Smooth muscle cell (in vitro differentiated cells): ENCODE measurements around the gene APBA1. TPM values are rescaled to one million over a fixed set of nuclear protein-coding genes. Genes with fewer than 3 reads are reported as not detected.

Source experiments
- DNase-seq: peaks from one replicate; lab custom pipeline; 2025; ENCODE audit not compliant: unreplicated experiment; lab: John Stamatoyannopoulos, UW
- H2AFZ ChIP-seq: fragments of 200-600 bp; sonication (generic); 2 replicates; pipeline ENCODE4 v1.6.0; 2016; ENCODE audit warnings: antibody characterized with exemption, low read depth, mild to moderate bottlenecking
- H3F3A ChIP-seq: fragments of 200-600 bp; sonication (generic); 2 replicates; pipeline ENCODE4 v1.6.0; 2017; ENCODE audit warnings: antibody characterized with exemption, low read depth
- H3K27ac ChIP-seq: fragments of 200-600 bp; sonication (generic); 2 replicates; pipeline ENCODE4 v1.5.1; 2016; ENCODE audit warnings: low read depth, mild to moderate bottlenecking
- H3K27me3 ChIP-seq: fragments of 200-600 bp; sonication (generic); 2 replicates; pipeline ENCODE4 v1.6.1; 2016; ENCODE audit warnings: low read depth, mild to moderate bottlenecking
- H3K36me3 ChIP-seq: fragments of 200-600 bp; sonication (generic); 2 replicates; pipeline ENCODE4 v1.5.1; 2016; ENCODE audit warnings: low read depth
- H3K4me1 ChIP-seq: fragments of 200-600 bp; sonication (generic); 2 replicates; pipeline ENCODE4 v1.5.1; 2016; ENCODE audit warnings: low read depth
- H3K4me2 ChIP-seq: fragments of 200-600 bp; sonication (generic); 2 replicates; pipeline ENCODE4 v1.6.0; 2016; ENCODE audit warnings: mild to moderate bottlenecking
- H3K4me3 ChIP-seq: fragments of 200-600 bp; sonication (generic); 2 replicates; pipeline ENCODE4 v1.5.1; 2016; ENCODE audit warnings: mild to moderate bottlenecking
- H3K79me2 ChIP-seq: fragments of 200-600 bp; sonication (generic); 2 replicates; pipeline ENCODE4 v1.6.0; 2016; ENCODE audit warnings: low read depth, mild to moderate bottlenecking
- H3K9ac ChIP-seq: fragments of 200-600 bp; sonication (generic); 2 replicates; pipeline ENCODE4 v1.6.0; 2016; ENCODE audit warnings: low read depth
- H3K9me3 ChIP-seq: fragments of 200-600 bp; sonication (generic); replicated peaks from 2 replicates; pipeline ENCODE4 v1.5.1; 2016; ENCODE audit warnings: low read depth
- H4K20me1 ChIP-seq: fragments of 200-600 bp; sonication (generic); 2 replicates; pipeline ENCODE4 v1.6.0; 2016; ENCODE audit warnings: low read depth
- CTCF ChIP-seq: fragments of 200-600 bp; sonication (generic); IDR thresholded peaks from 2 replicates; pipeline ENCODE4 v1.5.1; 2017; ENCODE audit warnings: borderline replicate concordance, mild to moderate bottlenecking, antibody characterized with exemption; ENCODE audit not compliant: insufficient read depth, poor library complexity, severe bottlenecking
- WGBS: methylation state at CpG from one replicate; pipeline ENCODE4 v1.1.7; 2016; ENCODE audit warnings: low lambda C conversion rate; 5-methylcytosine and 5-hydroxymethylcytosine counted together
- polyA plus RNA-seq: library from polyadenylated mRNA; unstranded; fragments of >200 nt; fragmentation: Nextera tagmentation; extraction: Ambion mirVana; gene quantifications from 2 replicates; pipeline ENCODE4 v1.2.1, GENCODE V29; 2016
- total RNA-seq: library from RNA; depleted of rRNA; stranded (reverse); fragments of >200 nt; gene quantifications from 2 replicates; pipeline ENCODE4 v1.2.3, GENCODE V29; 2014

APBA1 gene
- total and polyA plus RNA-seq, 2 experiments from 2014 or later: 1.4 to 6.1 TPM

- WGBS: 65% methylated on average over 6 of the region's 6 CpGs
- Histone ChIP-seq H4K20me1 (no peaks in the 10 kb centered on the region), H3K27ac (no peak overlapping the region), H3K9ac (no peak overlapping the region), H2AFZ (no peak overlapping the region), H3K36me3 (no peaks in the 10 kb centered on the region), H3F3A (no peaks in the 10 kb centered on the region), H3K27me3 (no peaks in the 10 kb centered on the region), H3K4me1 (peaks cover 6% of the 10 kb centered on the region), H3K4me3 (no peak overlapping the region), H3K9me3 (no peaks in the 10 kb centered on the region), H3K79me2 (no peaks in the 10 kb centered on the region), H3K4me2 (no peak overlapping the region)
- TF ChIP-seq CTCF: no peak
- DNase-seq: no peak
Measured at GRCh38 chr9:69476016-69476415, 196.2 kb downstream of the APBA1 start.

- Histone ChIP-seq H3K27me3 (no peaks in the 10 kb centered on the region), H4K20me1 (no peaks in the 10 kb centered on the region), H2AFZ (no peak overlapping the region), H3K4me1 (peaks cover 6% of the 10 kb centered on the region), H3K36me3 (no peaks in the 10 kb centered on the region), H3K9ac (no peak overlapping the region), H3K9me3 (no peaks in the 10 kb centered on the region), H3K27ac (no peak overlapping the region), H3K79me2 (no peaks in the 10 kb centered on the region), H3F3A (no peaks in the 10 kb centered on the region), H3K4me2 (no peak overlapping the region), H3K4me3 (no peak overlapping the region)
- WGBS: 90% methylated on average over 4 of the region's 4 CpGs
- TF ChIP-seq CTCF: no peak
- DNase-seq: no peak
Measured at GRCh38 chr9:69474821-69475220, 197.3 kb downstream of the APBA1 start.

GRCh38 chr9:69472101-69472620 is 200.0 kb downstream of the APBA1 start:
- no peak for TF ChIP-seq CTCF
- H3K4me3 ChIP-seq: no peak overlapping the region
- no peak overlapping the region for H3K4me2 ChIP-seq
- H3F3A ChIP-seq: no peaks in the 10 kb centered on the region
- no peak overlapping the region for H2AFZ ChIP-seq
- H3K9ac ChIP-seq: no peak overlapping the region
- no peaks in the 10 kb centered on the region for H4K20me1 ChIP-seq
- no peaks in the 10 kb centered on the region for H3K79me2 ChIP-seq
- no peak for DNase-seq
- WGBS: 63% methylated on average over 2 of the region's 2 CpGs
- no peak overlapping the region for H3K27ac ChIP-seq
- peaks cover 6% of the 10 kb centered on the region for H3K4me1 ChIP-seq
- no peaks in the 10 kb centered on the region for H3K36me3 ChIP-seq
- no peaks in the 10 kb centered on the region for H3K9me3 ChIP-seq
- no peaks in the 10 kb centered on the region for H3K27me3 ChIP-seq

- no peaks in the 10 kb centered on the region for H4K20me1 ChIP-seq
- no peaks in the 10 kb centered on the region for H3K79me2 ChIP-seq
- no peaks in the 10 kb centered on the region for H3K9me3 ChIP-seq
- no peaks in the 10 kb centered on the region for H3K27me3 ChIP-seq
- H3K4me1 ChIP-seq: peaks cover 6% of the 10 kb centered on the region
- no peak for TF ChIP-seq CTCF
- no peak overlapping the region for H2AFZ ChIP-seq
- H3K9ac ChIP-seq: no peak overlapping the region
- no peak for DNase-seq
- no peaks in the 10 kb centered on the region for H3K36me3 ChIP-seq
- H3K4me2 ChIP-seq: no peak overlapping the region
- WGBS: 75% methylated on average over 2 of the region's 2 CpGs
- H3F3A ChIP-seq: no peaks in the 10 kb centered on the region
- no peak overlapping the region for H3K27ac ChIP-seq
- no peak overlapping the region for H3K4me3 ChIP-seq
Measured at GRCh38 chr9:69471433-69471832, 200.7 kb downstream of the APBA1 start.
